ENCODE data around the gene SLC38A4.

- no peak for TF ChIP-seq TAF1 (IDR thresholded peaks at IDR 0.05; ENCODE audit: borderline replicate concordance, low read depth, low read length)
- no peak for TF ChIP-seq EZH2phosphoT487 (IDR thresholded peaks at IDR 0.05; ENCODE audit: borderline replicate concordance, low read depth)
- TF ChIP-seq SIN3A (IDR thresholded peaks at IDR 0.05; ENCODE audit: borderline replicate concordance, low read depth, low read length): no peak
- no peak for TF ChIP-seq CTCF (IDR thresholded peaks at IDR 0.05)
- no peak for TF ChIP-seq POLR2AphosphoS5 (IDR thresholded peaks at IDR 0.05; ENCODE audit: low read depth, low read length)
- no peak for TF ChIP-seq MXI1 (IDR thresholded peaks at IDR 0.05; ENCODE audit: low read depth, low read length)
- TF ChIP-seq RAD21 (IDR thresholded peaks at IDR 0.05; ENCODE audit: low read length): no peak
- no peak for TF ChIP-seq REST (IDR thresholded peaks at IDR 0.05; ENCODE audit: low read depth, low read length)
- no peak for TF ChIP-seq FOSL2 (IDR thresholded peaks at IDR 0.05; ENCODE audit: borderline replicate concordance, low read depth)
- no peak for TF ChIP-seq RXRA (IDR thresholded peaks at IDR 0.05; ENCODE audit: borderline replicate concordance, low read depth)
- TF ChIP-seq NRF1 (IDR thresholded peaks at IDR 0.05; ENCODE audit: low read depth, low read length): no peak
- no peak for TF ChIP-seq NFIC (IDR thresholded peaks at IDR 0.05; ENCODE audit: borderline replicate concordance)
- TF ChIP-seq EP300 (IDR thresholded peaks at IDR 0.05; ENCODE audit: borderline replicate concordance in 1 of 2, low read depth in 1 of 2, low read length in 1 of 2): no peak
Measured at GRCh38 chr12:46841891-46842290, 16.1 kb upstream of the SLC38A4 start.

Measured in SK-N-SH (cell line).